Endothelial cell of umbilical vein (primary cell): Measurements from ENCODE around the gene NUDT16L1. TPM values are rescaled to one million over a fixed set of nuclear protein-coding genes. Genes with fewer than 3 reads are reported as not detected.

ENCODE experiments used
- Bru-seq: library from RNA; stranded (reverse); fragments of 400-500 nt; gene quantifications from one replicate; lab custom pipeline; 2021; lab: Mats Ljungman, UMichigan
- BruChase-seq, 2 experiments: library from RNA; stranded (reverse); fragments of 400-500 nt; gene quantifications; one replicate each; lab custom pipeline; 2021; lab: Mats Ljungman, UMichigan
- BruUV-seq: library from RNA; stranded (reverse); fragments of 400-500 nt; replicated peaks from 2 replicates; lab custom pipeline; 2021; lab: Mats Ljungman, UMichigan
- CTCF ChIA-PET: fragments of 300-600, 350-600 bp; sonication (Branson Sonifier 250); formaldehyde crosslinking; loops from one replicate; lab custom pipeline; 2021; ENCODE audit warnings: antibody characterized with exemption, inconsistent platforms; lab: Charles Lee
- POLR2A ChIA-PET: fragments of 300-600, 350-600 bp; sonication (Branson Sonifier 250); formaldehyde crosslinking; loops from one replicate; lab custom pipeline; 2021; ENCODE audit warnings: antibody characterized with exemption, inconsistent platforms; lab: Charles Lee
- DNase-seq: peaks from one replicate; pipeline ENCODE4 v3.0.0-alpha.2; 2011; ENCODE audit warnings: low read depth, low spot score
- FAIRE-seq: peaks from 2 replicates; lab custom pipeline; 2011; peaks lifted over from hg19 to GRCh38; lab: Jason Lieb, UNC
- H2AFZ ChIP-seq: 2 replicates; pipeline ENCODE4 v1.6.0; 2012; ENCODE audit warnings: low read depth, low read length, control low read depth, inconsistent platforms
- H3K27ac ChIP-seq: 2 replicates; pipeline ENCODE4 v1.5.1; 2011; ENCODE audit warnings: low read depth, mild to moderate bottlenecking, control low read depth, low read length, moderate library complexity; ENCODE audit not compliant: insufficient read depth
- H3K27me3 ChIP-seq, 2 experiments: 2 replicates each; pipeline versions ENCODE4 v1.6.0 to v1.6.1; 2011; ENCODE audit warnings: low read length in 2 of 2, mixed read lengths in 1 of 2; ENCODE audit not compliant: control insufficient read depth in 2 of 2, insufficient read depth in 2 of 2
- H3K36me3 ChIP-seq, 2 experiments: 2 replicates in 1 of 2; 3 replicates in 1 of 2; pipeline ENCODE4 v1.5.1; 2011; ENCODE audit warnings: low read length in 2 of 2, mild to moderate bottlenecking in 1 of 2, moderate library complexity in 1 of 2; ENCODE audit not compliant: control insufficient read depth in 2 of 2, insufficient read depth in 2 of 2; ENCODE audit errors: extremely low read depth in 1 of 2
- H3K4me1 ChIP-seq: 3 replicates; pipeline ENCODE4 v1.5.1; 2011; ENCODE audit warnings: mild to moderate bottlenecking, low read length; ENCODE audit not compliant: control insufficient read depth, insufficient read depth; ENCODE audit errors: extremely low read depth
- H3K4me2 ChIP-seq: 2 replicates; pipeline ENCODE4 v1.6.1; 2011; ENCODE audit warnings: low read length, control low read depth, mixed read lengths; ENCODE audit not compliant: insufficient read depth
- H3K4me3 ChIP-seq, 3 experiments: fragments of 200-600 bp in 1 of 3; sonication (generic), shearing (Covaris generic) in 1 of 3; replicated peaks in 1 of 3; 2 replicates each; pipeline ENCODE4 v1.5.1; 2011 to 2016; ENCODE audit warnings: control low read depth in 3 of 3, low read length in 3 of 3, mild to moderate bottlenecking in 2 of 3, inconsistent platforms in 1 of 3, low read depth in 1 of 3, moderate library complexity in 1 of 3; ENCODE audit not compliant: insufficient read depth in 1 of 3
- H3K79me2 ChIP-seq: 2 replicates; pipeline ENCODE4 v1.6.0; 2012; ENCODE audit warnings: low read length, inconsistent platforms; ENCODE audit not compliant: control insufficient read depth, insufficient read depth
- H3K9ac ChIP-seq: replicated peaks from 2 replicates; pipeline ENCODE3; 2011; ENCODE audit warnings: low read length, control low read depth; ENCODE audit not compliant: insufficient read depth; ENCODE audit errors: extremely low read depth
- H3K9me1 ChIP-seq: replicated peaks from 3 replicates; pipeline ENCODE4 v1.6.0; 2011; ENCODE audit warnings: mild to moderate bottlenecking, low read length; ENCODE audit not compliant: control insufficient read depth, insufficient read depth; ENCODE audit errors: extremely low read depth
- H3K9me3 ChIP-seq: replicated peaks from 2 replicates; pipeline ENCODE4 v1.5.1; 2012; ENCODE audit warnings: low read length, inconsistent platforms; ENCODE audit not compliant: control insufficient read depth, insufficient read depth
- H4K20me1 ChIP-seq: replicated peaks from 2 replicates; pipeline ENCODE3; 2011; ENCODE audit warnings: mild to moderate bottlenecking, low read length; ENCODE audit not compliant: control insufficient read depth, insufficient read depth; ENCODE audit errors: extremely low read depth
- EZH2 ChIP-seq: IDR thresholded peaks from 2 replicates; pipeline ENCODE4 v1.6.1; 2012; ENCODE audit warnings: borderline replicate concordance, low read depth, mild to moderate bottlenecking, moderate library complexity, low read length, inconsistent platforms; ENCODE audit not compliant: severe bottlenecking
- GATA2 ChIP-seq: IDR thresholded peaks from 2 replicates; pipeline ENCODE4 v1.7.0; 2011; ENCODE audit warnings: low read depth, mild to moderate bottlenecking, moderate library complexity, mixed read lengths, low read length; ENCODE audit not compliant: insufficient read length, insufficient read depth
- JUN ChIP-seq: IDR thresholded peaks from 2 replicates; pipeline ENCODE4 v1.6.1; 2011; ENCODE audit warnings: borderline replicate concordance, low read depth; ENCODE audit not compliant: insufficient read length, insufficient read depth
- MYC ChIP-seq: IDR thresholded peaks from one replicate; pipeline ENCODE4 v1.6.1; 2011; ENCODE audit warnings: mild to moderate bottlenecking, low read depth, low read length
- POLR2A ChIP-seq: IDR thresholded peaks from 2 replicates; pipeline ENCODE4 v1.6.1; 2012; ENCODE audit warnings: low read depth, mild to moderate bottlenecking, control low read depth, low read length
- POLR2AphosphoS5 ChIP-seq: IDR thresholded peaks from 2 replicates; pipeline ENCODE4 v1.6.1; 2012; ENCODE audit warnings: low read depth, mild to moderate bottlenecking, control low read depth, low read length, moderate library complexity; ENCODE audit not compliant: insufficient read depth
- dilution Hi-C: fragments of 300-500 bp; cut with MboI; formaldehyde crosslinking; loops from one replicate; pipeline ENCODE4 v1.15.0; 2019; ENCODE audit warnings: low sequenced_read_pairs; ENCODE audit not compliant: extremely low pct_ligation_motif_present
- intact Hi-C: fragments of 100-400 bp; cut with micrococcal nuclease; formaldehyde crosslinking; loops from one replicate; pipeline ENCODE4 v1.10.0; 2022
- long read RNA-seq: library from polyadenylated mRNA; stranded (forward); transcript quantifications from one replicate; pipeline ENCODE4 v2.0.0, GENCODE V29; 2021
- polyA minus RNA-seq, 3 experiments: library from RNA; depleted of rRNA, polyadenylated mRNA; stranded (reverse); fragments of >200 nt; gene quantifications; 1 replicate in 1 of 3; 2 replicates in 2 of 3; pipeline ENCODE4 v1.2.3, GENCODE V29; 2011
- polyA plus RNA-seq, 4 experiments: library from polyadenylated mRNA; depleted of rRNA in 3 of 4; stranded (reverse) in 3 of 4; unstranded in 1 of 4; fragments of >200 nt; gene quantifications; 2 replicates each; pipeline versions ENCODE4 v1.2.1 to v1.2.3, GENCODE V29; 2011 to 2012; ENCODE audit warnings: missing spikeins in 1 of 4
- total RNA-seq: library from RNA; stranded (reverse); gene quantifications from 2 replicates; pipeline ENCODE4 v1.2.3, GENCODE V29; 2021
- TF ChIP-seq, protein P1 (sequence below), 2 donors: IDR thresholded peaks; 1 replicate in 1 of 2; 2 replicates in 1 of 2; pipeline ENCODE4 v1.5.1; 2011; ENCODE audit warnings: low read length in 2 of 2, mild to moderate bottlenecking in 2 of 2, moderate library complexity in 2 of 2, control low read depth in 1 of 2, inconsistent platforms in 1 of 2, low read depth in 1 of 2; ENCODE audit not compliant: insufficient read depth in 1 of 2; ENCODE audit errors: extremely low read depth in 1 of 2

NUDT16L1 gene
- total RNA-seq, result 22.8 and 24.7 TPM in 2 replicates
- polyA plus RNA-seq, result 53.1 and 65.3 TPM in 2 replicates
- 31.7 and 40.0 TPM in 2 replicates for polyA plus RNA-seq (2011; cell fraction: cytosol; rRNA removed)
- polyA plus RNA-seq (2011; cell fraction: nucleus; rRNA removed), result 21.0 and 21.6 TPM in 2 replicates
- 17.9 and 18.2 TPM in 2 replicates for polyA plus RNA-seq (2012)
- 10.0 and 12.4 TPM in 2 replicates for polyA minus RNA-seq
- polyA minus RNA-seq (2011; cell fraction: cytosol; rRNA and poly(A)+ RNA removed), result 10.4 TPM
- polyA minus RNA-seq (2011; cell fraction: nucleus; rRNA and poly(A)+ RNA removed), result 4.7 and 6.4 TPM in 2 replicates
- percentile 54 among the genes with signal in this experiment for Bru-seq, nascent RNA
- BruChase-seq, experiment 1, labeled RNA remaining after a 6-hour chase, result percentile 86 among the genes with signal in this experiment
- BruChase-seq, experiment 2, labeled RNA remaining after a 2-hour chase, result percentile 61 among the genes with signal in this experiment
- long read RNA-seq, transcript NUDT16L1-201 (3 exons, 1,349 nt), result major isoform, 117 of 129 reads
- long read RNA-seq, transcript NUDT16L1-204 (3 exons, 1,406 nt), result minor isoform, 6 of 129 reads
- long read RNA-seq, partial matches to known transcripts, result 0 of 129 reads
- long read RNA-seq, other reads (novel, unspliced or antisense), result 5 of 129 reads

DNA sequence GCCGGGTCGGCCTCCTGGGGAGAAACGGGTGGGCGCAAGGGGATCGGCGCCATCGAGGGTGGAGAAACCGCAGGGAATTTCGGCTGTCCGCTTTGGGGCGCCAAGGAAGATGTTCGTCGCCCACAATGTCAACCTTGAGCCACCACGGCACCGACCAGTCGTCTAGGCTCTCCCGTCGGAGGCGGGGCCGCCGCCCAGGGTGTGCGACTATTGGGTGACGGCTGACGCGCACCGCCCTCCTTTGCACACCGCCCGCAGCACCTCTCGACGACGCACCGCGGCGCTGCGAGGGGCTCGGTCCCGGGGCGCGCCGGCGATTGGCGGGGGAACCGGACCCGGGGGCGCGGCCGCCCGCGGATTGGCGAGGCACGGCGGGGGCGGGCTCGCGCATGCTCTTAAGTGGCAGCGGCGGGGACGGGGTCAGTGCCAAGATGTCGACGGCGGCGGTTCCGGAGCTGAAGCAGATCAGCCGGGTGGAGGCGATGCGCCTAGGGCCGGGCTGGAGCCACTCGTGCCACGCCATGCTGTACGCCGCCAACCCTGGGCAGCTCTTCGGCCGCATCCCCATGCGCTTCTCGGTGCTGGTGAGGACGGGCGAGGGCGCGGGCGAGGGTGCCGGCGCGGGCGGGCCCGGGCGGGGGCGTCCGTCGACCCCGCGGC, at the start of gene NUDT16L1:
TSS of gene NUDT16L1 (plus strand) at position 267 of the 660 bp plus-strand sequence. CDS start at position 432, 165 bp downstream.
- Histone ChIP-seq H3K27me3 (no peaks in the 10 kb centered on the region), H3K36me3 (peaks cover 0 to 24% of the 10 kb centered on the region in 2 experiments), H3K4me3 (peak within 1 kb of the TSS; percentile 66 to 93 (median 79)), H3K27ac (peak within 1 kb of the TSS; percentile 32), H3K9me1 (no peaks in the 10 kb centered on the region), H3K9me3 (no peaks in the 10 kb centered on the region), H3K9ac (peak within 1 kb of the TSS; percentile 78), H3K4me2 (peak within 1 kb of the TSS; percentile 72), H3K79me2 (no peaks in the 10 kb centered on the region), H2AFZ (peak within 1 kb of the TSS; percentile 87), H3K4me1 (peaks cover 4% of the 10 kb centered on the region), H4K20me1 (no peaks in the 10 kb centered on the region)
- DNase-seq (peak; percentile 98), FAIRE-seq (peak; percentile 94)
- BruUV-seq, result TSS peak; percentile 17
- ChIA-PET CTCF (no interaction called here), POLR2A (no interaction called here)
- TF ChIP-seq MYC (no peak), JUN (no peak), EZH2 (no peak), GATA2 (no peak), POLR2A (peak; percentile 78), POLR2AphosphoS5 (peak; percentile 79)
- TF ChIP-seq, protein P1, sequence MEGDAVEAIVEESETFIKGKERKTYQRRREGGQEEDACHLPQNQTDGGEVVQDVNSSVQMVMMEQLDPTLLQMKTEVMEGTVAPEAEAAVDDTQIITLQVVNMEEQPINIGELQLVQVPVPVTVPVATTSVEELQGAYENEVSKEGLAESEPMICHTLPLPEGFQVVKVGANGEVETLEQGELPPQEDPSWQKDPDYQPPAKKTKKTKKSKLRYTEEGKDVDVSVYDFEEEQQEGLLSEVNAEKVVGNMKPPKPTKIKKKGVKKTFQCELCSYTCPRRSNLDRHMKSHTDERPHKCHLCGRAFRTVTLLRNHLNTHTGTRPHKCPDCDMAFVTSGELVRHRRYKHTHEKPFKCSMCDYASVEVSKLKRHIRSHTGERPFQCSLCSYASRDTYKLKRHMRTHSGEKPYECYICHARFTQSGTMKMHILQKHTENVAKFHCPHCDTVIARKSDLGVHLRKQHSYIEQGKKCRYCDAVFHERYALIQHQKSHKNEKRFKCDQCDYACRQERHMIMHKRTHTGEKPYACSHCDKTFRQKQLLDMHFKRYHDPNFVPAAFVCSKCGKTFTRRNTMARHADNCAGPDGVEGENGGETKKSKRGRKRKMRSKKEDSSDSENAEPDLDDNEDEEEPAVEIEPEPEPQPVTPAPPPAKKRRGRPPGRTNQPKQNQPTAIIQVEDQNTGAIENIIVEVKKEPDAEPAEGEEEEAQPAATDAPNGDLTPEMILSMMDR (IDR thresholded peaks at IDR 0.05; ENCODE audit: extremely low read depth in 1 of 2, insufficient read depth in 1 of 2, low read depth in 1 of 2, low read length in 2 of 2), result peak in 1 of 2 donors; percentile 19
- dilution Hi-C loops (no loop called here), intact Hi-C loops (loop anchor here (1.0 to 2.0 kb wide), 3 partner anchors 41 to 263 kb away; partner anchors contain the start of genes ANKS3, DNAAF8 and MGRN1)
